Kidney tubule cell (primary cell): ENCODE results near the gene SUSD2.
A peak's percentile ranks its signal among the peaks of the same experiment; 100 is the strongest.
"Not testable (repeated sequence)": the region's sequence is repeated elsewhere in the genome, so short reads cannot be mapped to it uniquely, and the experiment has no call there.

Source experiments
- DNase-seq: peaks from one replicate; pipeline ENCODE4 v3.0.0-alpha.2; 2018; ENCODE audit warnings: low spot score

Gene SUSD2

DNA sequence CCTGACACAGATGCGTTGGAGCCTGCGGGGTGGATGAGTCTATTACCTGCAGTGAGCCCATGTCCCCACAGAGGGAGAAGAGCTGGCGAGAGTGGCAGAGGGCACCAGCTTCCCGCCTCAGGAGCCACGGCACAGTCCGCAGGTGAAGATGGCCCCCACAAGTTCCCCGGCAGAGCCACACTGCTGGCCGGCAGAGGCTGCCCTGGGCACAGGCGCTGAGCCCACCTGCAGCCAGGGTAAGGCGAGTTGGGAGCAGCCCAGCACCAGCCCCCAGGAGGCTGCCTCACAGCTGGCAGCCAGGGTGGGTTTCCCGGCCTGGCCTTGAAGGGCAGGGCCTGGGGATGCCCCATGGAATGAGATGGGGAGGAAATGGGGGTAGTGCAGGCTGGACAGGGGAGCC is 5.2 kb upstream of the SUSD2 start:
- no peak for DNase-seq

DNA sequence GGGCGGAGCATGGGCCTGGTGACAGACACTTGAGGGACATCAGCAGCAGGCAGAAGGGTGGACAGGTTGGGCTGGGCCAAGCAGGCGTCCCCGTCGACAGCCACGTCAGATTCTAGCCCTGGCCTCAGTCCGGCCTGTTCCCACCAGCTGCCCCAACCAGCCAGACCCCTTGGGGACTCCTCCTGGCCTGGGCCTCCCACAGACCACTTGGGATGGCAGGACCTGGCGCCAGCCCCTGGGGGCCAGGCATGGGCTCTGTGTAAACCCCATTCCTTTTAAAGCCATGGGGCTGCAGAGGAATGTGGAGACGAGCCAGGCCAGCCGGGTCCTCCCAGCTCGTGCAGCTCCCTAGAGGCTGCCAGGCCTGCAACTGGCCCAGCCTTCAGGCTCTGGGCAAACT is 4.7 kb upstream of the SUSD2 start:
- no peak for DNase-seq

DNA sequence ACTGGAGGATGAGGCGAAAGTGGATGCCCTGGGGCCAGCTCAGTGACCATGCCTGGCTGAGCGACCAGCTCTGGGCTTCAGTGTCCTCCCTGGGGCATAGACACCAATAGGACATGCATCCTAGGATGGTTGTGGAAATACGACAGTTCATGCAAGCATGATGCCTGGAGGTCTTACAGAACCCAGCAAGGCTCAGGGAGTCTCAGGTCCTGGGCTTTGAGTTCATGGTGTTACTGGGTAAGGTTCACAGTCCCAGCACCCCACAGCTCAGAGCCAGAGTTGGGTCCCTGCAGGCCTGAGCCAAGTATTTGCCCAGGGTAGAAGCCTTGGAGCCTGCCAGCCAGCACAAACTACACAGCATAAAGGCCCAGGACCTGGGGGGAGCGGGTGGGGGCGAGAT is 4.2 kb upstream of the SUSD2 start:
- DNase-seq, result no peak

DNA sequence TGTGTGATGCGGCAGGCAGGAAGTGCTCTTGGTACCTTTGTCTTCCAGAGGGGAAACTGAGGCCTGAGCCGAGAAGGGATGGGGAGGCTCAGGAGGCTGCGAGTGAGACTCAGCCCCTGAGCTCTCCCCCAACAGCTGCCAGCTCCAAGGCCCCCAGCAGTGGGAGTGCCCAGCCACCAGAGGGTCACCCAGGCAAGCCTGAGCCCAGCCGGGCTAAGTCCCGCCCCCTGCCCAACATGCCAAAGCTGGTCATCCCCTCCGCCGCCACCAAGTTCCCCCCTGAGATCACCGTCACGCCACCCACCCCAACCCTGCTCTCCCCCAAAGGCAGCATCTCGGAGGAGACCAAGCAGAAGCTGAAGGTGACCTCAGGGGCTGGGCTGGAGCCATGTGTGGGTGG is 3.8 kb upstream of the SUSD2 start:
- no peak for DNase-seq

DNA sequence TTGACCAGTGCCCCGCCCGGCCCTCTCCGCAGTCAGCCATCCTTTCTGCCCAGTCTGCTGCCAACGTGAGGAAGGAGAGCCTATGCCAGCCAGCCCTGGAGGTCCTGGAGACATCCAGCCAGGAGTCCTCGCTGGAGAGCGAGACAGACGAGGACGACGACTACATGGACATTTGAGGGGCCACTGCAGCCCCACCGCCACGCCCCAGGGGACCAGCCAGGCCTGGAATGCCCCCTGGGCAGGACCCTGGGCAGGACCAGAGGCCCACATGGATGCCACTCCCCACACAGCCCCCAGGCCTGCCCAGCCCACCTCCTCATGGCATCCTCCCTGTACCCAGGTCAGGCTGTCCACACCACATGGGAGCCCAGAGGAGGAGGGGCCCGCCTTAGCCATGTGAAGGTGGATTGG is 3.3 kb upstream of the SUSD2 start:
- no peak for DNase-seq

DNA sequence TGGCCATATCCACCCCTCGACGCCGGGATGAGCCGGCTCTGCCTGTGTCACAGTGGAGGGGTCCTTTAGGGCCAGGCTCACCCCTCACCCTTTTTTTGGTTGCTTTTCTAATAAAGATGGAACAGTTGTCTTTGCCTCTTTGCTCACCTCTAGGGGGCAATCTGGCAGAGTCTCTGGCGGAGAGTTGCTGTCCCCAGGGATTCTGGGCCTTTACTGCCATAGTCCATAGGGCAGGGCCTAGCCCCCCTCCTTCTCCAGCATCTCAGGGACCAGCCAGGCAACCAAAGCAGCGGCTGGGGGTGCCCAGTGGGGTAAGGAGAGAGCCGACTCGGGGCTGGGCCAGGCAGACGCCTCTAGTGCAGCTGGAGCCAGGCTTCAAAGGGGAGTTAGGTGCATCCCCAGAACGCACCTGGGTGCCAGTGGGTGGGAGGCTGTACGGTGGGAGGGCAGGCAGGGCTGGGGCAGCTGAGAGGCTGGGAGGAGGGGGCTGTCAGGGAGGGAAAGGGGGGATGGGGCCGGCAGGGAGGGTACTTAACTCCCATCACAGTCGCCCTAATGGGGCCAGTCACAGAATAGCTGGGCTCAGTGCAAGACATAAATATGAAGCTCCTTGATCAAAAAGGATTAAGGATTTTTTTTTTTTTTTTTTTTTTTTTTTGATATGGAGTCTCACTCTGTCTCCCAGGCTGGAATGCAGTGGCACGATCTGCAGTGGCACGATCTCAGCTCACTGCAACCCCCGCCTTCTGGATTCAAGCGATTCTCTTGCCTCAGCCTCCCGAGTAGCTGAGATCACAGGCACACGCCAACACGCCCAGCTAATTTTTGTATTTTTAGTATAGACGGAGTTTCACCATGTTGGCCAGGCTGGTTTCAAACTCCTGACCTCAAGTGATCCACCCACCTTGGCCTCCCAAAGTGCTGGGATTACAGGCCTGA is 2.5 kb upstream of the SUSD2 start:
- DNase-seq, result no peak

DNA sequence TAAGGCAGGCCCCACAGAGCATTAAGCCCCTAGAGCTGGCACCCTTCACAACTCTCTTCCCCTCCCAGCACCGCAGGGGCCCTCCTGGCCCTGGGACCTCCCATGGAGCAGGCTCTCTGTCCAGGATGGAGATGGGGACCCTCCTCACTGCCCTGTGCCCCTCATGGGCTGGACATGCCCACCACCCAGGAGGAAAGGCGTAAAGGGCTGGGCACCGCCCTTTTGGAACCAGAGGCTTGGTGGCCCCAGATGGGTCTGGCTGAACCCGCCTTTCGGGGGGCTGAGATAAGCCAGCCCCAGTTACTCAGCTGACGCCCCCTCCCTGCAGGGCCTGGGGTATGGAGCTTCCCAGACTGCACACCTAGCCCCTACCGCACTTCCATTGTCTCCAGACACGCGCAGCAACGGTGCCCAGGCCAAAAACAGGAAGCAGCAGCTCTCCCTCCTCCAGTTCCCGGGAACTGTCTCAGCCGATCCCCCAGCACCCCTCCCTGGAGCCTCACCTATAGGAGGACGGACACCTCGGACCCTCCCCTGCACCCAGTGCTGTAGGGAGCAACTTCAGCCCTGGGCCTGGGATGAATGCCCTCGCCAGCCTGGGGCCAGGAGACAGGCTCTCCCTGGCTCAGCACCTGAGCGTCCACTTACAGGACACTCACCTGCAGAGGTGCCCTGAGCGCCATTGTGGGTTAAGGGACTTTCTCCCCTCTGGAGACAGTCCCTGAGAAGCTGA is 1.6 kb upstream of the SUSD2 start:
- DNase-seq, result no peak

DNA sequence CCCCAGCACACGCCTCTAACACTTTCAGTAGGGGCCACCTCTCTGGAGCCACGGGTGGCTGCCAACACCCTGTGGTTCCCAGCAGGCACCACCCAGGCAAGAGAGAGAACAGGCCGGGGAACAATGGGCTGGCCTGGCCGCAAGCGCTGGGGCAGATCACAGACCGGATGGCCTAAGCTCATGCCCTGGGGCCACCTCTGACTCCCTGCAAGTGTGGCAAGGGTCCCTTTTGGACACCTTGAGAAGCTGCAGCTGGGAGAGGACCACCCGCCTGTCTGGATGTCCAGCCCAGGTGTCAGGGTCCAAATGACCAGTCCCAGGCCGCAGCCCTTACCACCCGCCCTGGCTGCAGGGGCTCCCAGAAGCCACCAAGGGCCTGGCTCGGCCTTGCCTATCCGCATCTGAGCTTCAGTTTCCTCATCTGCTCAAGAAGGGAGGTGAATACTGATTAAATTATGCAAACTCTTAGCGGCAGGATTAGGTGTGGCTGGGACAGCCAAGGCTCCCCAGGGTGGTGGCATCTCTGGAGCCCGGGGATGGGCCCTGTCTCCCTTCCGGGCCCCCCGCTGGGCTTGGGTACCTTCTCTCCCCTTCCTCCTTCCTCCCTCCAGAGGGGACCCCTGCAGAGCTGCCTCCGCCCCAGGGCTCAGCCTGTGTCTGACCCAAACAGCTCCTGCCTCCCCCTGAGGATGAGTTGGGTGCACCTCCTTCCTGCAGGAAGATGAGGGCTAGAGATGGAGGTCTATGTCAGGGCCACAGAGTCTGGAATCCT is 785 bp upstream of the SUSD2 start:
- no peak for DNase-seq

DNA sequence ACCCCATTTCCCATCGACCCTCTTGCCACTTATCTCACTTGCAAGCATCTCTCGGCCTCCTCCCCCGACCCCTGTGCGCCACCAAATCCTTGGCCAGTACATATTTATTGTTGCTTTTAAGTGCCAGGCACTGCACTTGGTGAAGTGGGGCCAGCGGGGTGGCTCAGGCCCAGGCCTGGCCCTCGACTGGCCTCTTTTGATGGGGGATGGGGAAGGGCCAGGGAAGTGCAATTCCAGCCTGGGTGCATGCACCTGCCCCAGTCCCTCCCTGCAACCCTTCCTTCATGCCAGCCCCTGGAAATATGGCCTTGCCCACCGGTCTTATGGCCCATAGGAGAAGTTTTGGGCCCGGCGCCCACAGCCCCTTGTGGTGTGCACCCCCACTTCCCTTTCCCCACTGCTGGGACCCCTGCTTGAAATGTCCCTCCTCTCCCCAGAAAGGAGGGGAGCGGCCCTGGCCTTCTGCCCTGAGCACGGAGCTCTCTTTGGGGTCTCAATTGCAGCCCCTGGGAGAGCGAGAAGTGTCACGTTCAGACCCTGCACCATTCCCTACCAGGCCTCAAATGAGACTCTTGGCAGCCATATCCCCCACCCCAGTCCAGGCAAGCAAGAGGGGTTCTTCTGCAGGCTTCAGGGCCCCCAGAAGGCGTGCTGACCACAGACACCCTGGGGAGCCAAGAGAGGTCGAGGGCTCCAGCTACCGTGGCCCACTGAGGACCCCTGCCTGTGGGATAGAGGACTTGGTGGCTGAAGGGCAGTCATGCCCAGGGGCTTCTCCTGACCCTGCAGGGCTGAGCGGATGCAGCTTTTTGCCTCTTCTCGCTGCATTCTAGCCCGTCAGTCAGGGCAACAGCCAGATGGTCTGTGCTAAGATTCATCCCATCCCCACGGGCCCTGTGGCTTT is 961 bp downstream of the SUSD2 start:
- no peak for DNase-seq

DNA sequence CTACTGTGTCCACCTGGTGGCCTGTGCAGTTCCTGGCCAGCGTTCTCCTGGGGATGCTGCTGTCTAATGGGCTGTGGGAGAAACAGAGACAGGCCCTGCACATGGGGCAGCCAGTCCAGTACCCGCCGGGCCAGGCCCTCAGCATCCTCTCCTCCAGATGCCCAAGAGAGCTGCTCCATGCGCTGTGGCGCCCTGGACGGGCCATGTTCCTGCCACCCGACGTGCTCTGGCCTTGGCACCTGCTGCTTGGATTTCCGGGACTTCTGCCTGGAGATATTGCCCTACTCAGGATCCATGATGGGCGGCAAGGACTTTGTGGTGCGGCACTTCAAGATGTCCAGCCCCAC is 1.6 kb downstream of the SUSD2 start:
- not testable (repeated sequence) for DNase-seq

DNA sequence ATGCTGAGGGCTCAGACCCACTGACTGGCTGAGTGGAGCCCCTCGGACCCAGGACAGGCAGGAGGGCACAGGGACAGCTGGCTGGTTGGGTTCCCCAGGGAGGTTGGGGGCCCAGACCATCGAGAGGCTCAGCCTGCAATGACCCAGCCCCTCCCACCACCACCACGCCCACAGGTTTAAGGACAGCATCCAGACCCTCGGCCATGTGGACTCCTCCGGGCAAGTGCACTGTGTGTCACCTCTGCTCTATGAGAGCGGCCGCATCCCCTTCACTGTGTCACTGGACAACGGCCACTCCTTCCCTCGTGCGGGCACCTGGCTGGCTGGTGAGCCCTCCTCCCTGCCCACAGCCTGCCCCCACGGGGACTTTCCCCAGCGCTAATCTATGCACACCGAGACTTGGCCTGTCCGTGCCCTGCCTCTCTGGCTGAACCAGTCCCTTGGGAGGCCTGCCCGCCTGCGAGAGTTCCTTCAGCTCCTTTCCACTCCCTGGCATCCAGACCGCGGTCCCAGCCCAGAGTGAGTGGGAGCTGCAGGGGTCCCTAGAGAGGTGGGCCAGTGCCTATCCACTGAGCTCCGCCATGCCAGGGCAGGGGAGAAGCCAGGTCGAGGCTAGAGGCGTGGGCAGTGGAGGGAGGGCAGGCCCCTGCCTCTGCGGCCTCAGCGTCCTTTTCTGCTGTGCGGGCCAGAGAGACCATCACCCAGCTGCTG is 2.2 kb downstream of the SUSD2 start:
- DNase-seq, result peak; percentile 52

DNA sequence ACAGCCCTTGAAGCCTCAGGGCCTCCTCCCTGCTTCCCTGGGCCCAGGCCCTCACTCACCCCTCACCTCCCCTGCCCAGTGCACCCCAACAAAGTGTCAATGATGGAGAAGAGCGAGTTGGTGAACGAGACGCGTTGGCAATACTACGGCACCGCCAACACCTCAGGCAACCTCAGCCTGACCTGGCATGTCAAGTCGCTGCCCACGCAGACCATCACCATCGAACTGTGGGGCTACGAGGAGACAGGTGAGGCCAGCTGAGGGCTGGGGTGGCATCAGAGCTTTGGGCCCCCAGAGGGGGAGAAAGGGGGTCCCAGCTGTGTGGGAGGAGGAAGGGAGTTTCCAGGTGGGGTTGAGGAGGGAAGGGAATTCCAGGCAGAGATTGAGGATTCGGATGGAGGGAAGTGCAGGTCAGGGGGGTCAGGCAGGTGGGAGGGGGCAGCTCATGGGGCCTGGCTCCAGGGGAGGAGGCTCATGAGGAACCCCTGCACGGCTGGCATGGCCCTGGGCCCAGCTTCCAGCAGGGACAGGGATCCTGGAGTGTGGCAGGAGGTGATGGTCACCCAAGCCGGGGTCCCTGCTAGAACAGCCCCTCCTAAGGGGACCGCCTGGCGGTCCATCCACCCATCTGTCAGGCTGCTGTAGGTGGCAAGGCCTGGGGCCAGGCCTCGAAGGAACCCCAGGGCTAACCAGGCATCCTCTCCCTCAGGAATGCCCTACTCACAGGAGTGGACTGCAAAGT is 2.9 kb downstream of the SUSD2 start:
- DNase-seq, result no peak

DNA sequence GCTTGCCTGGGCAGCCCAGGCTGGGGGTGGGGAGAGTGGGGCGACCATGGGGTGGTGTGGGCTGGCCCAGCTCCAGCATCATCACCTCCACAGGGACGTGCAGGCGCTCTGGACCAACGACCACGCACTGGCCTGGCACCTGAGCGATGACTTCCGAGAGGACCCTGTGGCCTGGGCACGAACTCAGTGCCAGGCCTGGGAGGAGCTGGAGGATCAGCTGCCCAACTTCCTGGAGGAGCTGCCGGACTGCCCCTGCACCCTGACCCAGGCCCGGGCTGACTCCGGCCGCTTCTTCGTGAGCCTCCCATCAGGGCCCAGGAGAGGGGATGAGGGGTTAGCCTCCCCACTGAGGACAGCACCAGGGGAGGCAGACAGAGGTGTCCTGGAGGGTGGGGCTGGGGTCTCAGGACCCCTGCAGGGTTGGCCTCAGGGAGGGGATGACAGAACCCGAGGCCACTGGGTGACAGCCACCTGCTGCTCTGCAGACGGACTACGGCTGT is 3.8 kb downstream of the SUSD2 start:
- no peak for DNase-seq

DNA sequence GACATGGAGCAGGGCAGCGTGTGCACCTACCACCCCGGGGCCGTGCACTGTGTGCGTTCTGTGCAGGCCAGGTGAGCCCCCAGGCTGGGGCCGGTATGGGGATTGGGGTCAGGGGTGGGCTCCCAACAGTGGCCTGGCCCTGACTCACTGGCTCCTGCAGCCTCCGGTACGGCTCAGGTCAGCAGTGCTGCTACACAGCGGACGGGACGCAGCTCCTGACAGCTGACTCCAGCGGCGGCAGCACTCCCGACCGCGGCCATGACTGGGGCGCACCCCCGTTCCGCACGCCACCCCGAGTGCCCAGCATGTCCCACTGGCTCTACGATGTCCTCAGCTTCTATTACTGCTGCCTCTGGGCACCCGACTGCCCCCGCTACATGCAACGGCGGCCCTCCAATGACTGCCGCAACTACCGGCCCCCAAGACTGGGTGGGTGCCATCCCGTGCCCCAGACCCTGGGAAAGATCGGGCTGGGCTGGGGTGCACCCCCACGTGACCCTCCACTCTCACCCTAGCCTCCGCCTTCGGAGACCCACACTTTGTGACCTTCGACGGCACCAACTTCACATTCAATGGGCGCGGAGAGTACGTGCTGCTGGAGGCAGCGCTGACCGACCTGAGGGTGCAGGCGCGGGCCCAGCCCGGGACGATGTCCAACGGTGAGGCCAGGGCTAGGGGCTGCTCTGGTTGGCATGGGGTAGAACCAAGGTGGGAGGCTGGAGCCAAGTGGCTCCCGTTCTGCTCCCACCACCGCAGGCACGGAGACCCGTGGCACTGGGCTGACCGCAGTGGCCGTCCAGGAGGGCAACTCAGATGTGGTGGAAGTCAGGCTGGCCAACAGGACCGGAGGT is 4.4 kb downstream of the SUSD2 start:
- DNase-seq, result no peak

DNA sequence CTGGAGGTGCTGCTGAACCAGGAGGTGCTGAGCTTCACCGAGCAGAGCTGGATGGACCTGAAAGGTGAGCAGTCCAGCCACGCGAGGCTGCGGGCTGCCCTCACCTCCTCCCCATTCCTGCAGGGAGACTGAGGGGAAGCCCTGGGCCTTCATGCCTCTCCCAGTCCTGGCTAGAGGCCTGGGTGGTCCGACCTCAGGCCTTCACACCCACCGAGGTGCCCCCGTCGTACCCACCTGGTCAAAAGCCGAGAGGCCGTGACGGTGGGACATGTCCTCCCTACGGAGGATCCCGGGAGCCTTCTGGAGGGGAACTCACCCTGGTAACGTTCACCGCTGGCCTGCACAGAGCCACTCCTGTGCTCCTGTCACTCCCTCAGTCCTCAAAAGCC is 5.1 kb downstream of the SUSD2 start:
- no peak for DNase-seq

DNA sequence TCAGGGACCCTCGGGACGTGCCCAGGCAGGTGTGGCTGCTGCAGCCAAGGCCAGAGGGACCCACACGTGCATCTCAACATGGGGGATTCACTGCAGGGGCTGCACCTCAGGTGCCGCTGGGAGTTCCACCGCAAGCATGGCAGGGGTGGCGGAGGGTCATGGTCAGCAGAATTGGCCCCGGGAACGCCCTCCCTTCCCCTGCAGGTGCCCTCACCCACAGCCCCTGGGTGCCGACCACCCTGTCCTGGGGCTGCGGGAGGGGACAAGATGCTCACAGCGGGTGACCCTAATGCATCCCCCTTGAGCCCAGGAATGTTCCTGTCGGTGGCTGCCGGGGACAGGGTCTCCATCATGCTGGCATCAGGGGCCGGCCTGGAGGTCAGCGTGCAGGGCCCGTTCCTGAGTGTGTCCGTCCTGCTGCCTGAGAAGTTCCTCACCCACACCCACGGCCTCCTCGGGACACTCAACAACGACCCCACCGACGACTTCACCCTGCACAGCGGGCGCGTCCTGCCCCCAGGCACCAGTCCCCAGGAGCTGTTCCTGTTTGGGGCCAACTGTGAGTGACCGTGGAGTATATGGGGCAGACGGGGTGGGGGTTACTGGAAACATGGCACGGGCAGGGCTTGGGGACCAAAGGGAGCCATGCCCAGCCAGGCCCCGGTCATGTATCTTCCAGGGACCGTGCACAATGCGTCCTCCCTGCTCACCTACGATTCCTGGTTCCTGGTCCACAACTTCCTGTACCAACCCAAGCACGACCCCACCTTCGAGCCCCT is 5.8 kb downstream of the SUSD2 start:
- no peak for DNase-seq

DNA sequence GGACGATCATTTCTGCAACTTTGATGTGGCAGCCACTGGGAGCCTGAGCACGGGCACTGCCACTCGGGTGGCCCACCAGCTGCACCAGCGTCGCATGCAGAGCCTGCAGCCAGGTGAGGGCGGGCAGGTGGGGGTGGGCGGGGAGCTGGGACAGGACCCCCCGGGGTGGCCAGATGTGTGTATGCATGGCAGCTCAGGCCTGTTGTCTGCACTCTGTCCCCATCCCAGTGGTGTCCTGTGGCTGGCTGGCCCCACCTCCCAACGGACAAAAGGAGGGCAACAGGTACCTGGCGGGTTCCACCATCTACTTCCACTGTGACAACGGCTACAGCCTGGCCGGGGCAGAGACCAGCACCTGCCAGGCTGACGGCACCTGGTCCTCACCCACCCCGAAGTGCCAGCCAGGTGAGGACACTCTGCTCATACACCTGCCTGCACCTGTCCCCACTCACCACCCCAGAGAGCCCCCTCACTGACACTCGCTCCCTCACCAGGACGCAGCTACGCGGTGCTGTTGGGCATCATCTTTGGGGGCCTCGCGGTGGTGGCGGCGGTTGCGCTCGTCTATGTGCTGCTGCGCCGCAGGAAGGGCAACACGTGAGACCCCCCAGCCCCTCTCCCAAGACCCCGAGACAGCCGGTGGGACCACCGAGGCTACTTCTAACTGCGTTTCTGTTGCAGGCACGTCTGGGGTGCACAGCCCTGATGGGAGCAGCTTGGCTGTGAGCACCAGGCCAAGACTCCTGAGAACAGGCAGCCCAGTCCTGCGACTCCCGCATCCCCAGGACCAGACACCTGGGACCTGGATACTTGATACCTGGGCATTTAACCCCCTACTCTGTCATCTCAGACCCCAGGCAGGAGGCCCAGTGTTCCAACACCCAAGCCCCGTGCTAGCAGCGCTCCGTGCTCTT is 6.7 kb downstream of the SUSD2 start:
- DNase-seq, result no peak
